Type B pancreatic cell (in vitro differentiated cells): ENCODE data around the gene NUDT15. TPM values are rescaled to one million over a fixed set of nuclear protein-coding genes. Genes with fewer than 3 reads are reported as not detected.
A peak's percentile ranks its signal among the peaks of the same experiment; 100 is the strongest.
"Not testable (repeated sequence)": the region's sequence is repeated elsewhere in the genome, so short reads cannot be mapped to it uniquely, and the experiment has no call there.

ENCODE experiments used
- DNase-seq: peaks from one replicate; pipeline ENCODE4 v3.0.0; 2021; ENCODE audit warnings: mixed read lengths; ENCODE audit not compliant: unreplicated experiment; ENCODE audit errors: extremely low spot score
- H3K27ac Mint-ChIP-seq: 2 replicates; pipeline ENCODE4 v1.8.0; 2021; ENCODE audit warnings: mild to moderate bottlenecking, mixed read lengths
- H3K27me3 Mint-ChIP-seq: 2 replicates; pipeline ENCODE4 v1.8.0; 2021; ENCODE audit warnings: mixed read lengths
- H3K36me3 Mint-ChIP-seq: 2 replicates; pipeline ENCODE4 v1.8.0; 2021; ENCODE audit warnings: mixed read lengths
- H3K4me1 Mint-ChIP-seq: one replicate; pipeline ENCODE4 v1.8.0; 2021; ENCODE audit warnings: mixed read lengths; ENCODE audit not compliant: unreplicated experiment
- H3K4me3 Mint-ChIP-seq: 2 replicates; pipeline ENCODE4 v1.8.0; 2021; ENCODE audit warnings: mild to moderate bottlenecking, mixed read lengths
- H3K9me3 Mint-ChIP-seq: 2 replicates; pipeline ENCODE4 v1.8.0; 2021; ENCODE audit warnings: mixed read lengths
- total RNA-seq: library from RNA; stranded (reverse); gene quantifications from 2 replicates; pipeline ENCODE4 v1.2.1, GENCODE V29; 2021; ENCODE audit warnings: low replicate concordance
- TF ChIP-seq, protein P1 (sequence below): fragments of 200-600 bp; sonication (generic); conservative IDR thresholded peaks from 2 replicates; pipeline ENCODE4 v1.5.0; 2021; ENCODE audit warnings: antibody characterized with exemption, mild to moderate bottlenecking

The NUDT15 gene
- total RNA-seq, 1 donor from 2014 or later: 22.6 TPM

DNA sequence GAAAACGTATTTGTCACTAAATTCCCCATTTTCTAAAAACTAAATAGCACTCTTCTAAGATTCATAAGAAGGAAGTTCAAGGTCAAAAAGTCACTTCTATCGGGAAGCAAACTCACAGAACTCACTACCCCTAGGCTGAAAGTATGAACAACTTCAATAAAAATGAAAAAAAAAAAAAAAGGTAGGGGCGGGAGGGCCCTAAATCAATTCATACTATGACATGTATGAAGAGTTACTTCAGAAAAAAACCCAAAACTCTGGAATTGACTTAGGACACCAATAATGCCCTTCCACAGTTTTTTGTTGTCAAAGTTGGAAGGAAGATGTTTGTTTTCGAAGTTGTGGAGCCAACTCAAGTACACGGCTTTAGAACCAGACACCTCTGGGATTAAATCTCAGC is 37.6 kb upstream of the NUDT15 start:
- H3K27me3 Mint-ChIP-seq: no peaks in the 10 kb centered on the region
- TF ChIP-seq, protein P1, sequence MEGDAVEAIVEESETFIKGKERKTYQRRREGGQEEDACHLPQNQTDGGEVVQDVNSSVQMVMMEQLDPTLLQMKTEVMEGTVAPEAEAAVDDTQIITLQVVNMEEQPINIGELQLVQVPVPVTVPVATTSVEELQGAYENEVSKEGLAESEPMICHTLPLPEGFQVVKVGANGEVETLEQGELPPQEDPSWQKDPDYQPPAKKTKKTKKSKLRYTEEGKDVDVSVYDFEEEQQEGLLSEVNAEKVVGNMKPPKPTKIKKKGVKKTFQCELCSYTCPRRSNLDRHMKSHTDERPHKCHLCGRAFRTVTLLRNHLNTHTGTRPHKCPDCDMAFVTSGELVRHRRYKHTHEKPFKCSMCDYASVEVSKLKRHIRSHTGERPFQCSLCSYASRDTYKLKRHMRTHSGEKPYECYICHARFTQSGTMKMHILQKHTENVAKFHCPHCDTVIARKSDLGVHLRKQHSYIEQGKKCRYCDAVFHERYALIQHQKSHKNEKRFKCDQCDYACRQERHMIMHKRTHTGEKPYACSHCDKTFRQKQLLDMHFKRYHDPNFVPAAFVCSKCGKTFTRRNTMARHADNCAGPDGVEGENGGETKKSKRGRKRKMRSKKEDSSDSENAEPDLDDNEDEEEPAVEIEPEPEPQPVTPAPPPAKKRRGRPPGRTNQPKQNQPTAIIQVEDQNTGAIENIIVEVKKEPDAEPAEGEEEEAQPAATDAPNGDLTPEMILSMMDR: no peak
- peak overlapping the region; percentile 96 for H3K4me3 Mint-ChIP-seq
- H3K4me1 Mint-ChIP-seq: peaks cover 26% of the 10 kb centered on the region
- H3K9me3 Mint-ChIP-seq: no peaks in the 10 kb centered on the region
- peak overlapping the region; percentile 98 for H3K27ac Mint-ChIP-seq
- H3K36me3 Mint-ChIP-seq: peaks cover 4% of the 10 kb centered on the region
- DNase-seq: no peak

DNA sequence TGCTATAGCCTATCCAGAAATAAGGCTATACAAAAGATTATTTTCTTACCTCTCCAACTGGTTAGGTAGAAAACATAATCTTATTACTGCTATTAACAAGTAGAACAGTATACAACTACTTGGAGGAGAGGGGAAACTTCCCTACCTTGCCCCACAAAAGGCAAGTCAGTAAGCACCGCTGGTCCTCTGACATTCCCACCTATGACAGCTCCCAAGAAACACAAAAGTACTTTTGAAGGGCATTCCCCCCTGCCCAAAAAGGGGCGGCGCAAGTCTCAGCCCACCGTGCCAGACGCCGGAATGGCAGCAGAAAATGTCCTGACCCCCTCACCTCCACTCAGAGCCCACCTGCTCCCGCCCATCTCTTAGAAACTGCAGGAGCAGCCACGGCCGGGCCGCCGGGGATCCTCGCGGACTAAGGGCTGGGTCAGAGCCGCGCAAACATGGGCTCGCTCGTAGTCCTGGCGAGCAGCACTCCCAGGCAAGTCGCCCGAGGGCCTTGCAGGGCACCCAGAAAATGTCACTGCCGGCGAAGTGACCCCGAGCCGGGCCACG is 36.9 kb upstream of the NUDT15 start:
- peaks cover 4% of the 10 kb centered on the region for H3K36me3 Mint-ChIP-seq
- H3K4me3 Mint-ChIP-seq: peak overlapping the region; percentile 96
- TF ChIP-seq, protein P1: no peak
- H3K27me3 Mint-ChIP-seq: no peaks in the 10 kb centered on the region
- H3K9me3 Mint-ChIP-seq: no peaks in the 10 kb centered on the region
- peaks cover 26% of the 10 kb centered on the region for H3K4me1 Mint-ChIP-seq
- peak overlapping the region; percentile 98 for H3K27ac Mint-ChIP-seq
- no peak for DNase-seq

DNA sequence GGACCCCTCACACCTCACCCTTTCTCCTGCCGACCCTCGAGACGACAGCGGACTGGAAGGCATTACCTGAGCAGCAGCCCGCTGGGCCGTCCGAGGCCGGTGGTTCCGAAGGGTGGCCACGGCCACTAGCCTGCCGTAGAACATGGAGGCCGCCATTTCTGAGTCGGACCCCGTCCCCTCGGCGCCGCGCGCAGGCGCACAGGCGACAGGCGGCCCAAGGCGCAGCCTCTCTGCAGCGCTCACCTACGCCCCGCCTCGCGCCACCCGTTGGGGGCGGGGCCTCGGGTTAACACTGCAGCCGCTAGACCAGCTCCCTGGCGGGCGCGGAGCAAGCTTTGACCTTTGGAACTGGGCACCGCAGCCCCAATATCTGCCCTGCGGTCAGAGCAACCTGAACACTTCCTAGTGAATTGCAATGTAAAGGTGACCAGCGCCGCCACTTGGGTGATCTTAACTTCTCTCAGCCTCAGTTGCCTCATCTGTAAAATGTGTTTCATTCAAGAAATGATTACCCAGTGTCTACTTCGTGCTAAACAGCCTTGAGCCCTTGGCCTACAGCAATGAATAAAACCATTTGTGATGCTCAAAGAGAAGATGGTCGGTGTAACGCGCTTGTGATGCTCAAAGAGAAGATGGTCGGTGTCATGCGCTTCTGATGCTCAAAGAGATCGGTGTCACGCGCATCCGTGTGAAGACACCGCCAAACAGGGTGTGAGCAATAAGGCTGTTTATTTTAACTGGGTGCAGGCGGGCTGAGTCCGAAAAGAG is 36.2 kb upstream of the NUDT15 start, which contains the start of gene SUCLA2:
TSS of gene SUCLA2 (minus strand) at position 160 of the 768 bp plus-strand sequence. CDS start at position 156, 4 bp downstream.
- Mint-ChIP-seq H3K27ac (peak within 1 kb of the TSS; percentile 98), H3K9me3 (no peaks in the 10 kb centered on the region), H3K36me3 (peaks cover 4% of the 10 kb centered on the region), H3K27me3 (no peaks in the 10 kb centered on the region), H3K4me1 (peaks cover 26% of the 10 kb centered on the region), H3K4me3 (peak within 1 kb of the TSS; percentile 96)
- peak; percentile 95 for DNase-seq
- TF ChIP-seq, protein P1: no peak

DNA sequence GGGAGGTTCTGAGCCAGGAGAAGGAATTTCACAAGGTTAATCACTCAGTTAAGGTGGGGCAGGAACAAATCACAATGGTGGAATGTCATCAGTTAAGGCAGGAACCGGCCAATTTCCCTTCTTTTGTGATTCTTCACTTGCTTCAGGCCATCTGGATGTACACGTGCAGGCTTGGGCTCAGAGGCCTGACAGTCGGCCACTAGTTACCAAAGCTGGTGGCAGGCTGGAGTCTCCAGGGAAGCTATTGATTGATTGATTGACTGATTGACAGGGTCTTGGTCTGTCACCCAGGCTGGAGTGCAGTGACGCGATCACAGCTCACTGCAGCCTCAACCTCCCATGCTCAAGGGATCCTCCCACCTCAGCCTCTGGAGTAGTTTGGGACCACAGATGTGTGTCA is 35.5 kb upstream of the NUDT15 start:
- Mint-ChIP-seq H3K4me3 (peak overlapping the region; percentile 96), H3K27ac (peak overlapping the region; percentile 98), H3K4me1 (peaks cover 26% of the 10 kb centered on the region)
- DNase-seq, H3K36me3 Mint-ChIP-seq, H3K27me3 Mint-ChIP-seq, H3K9me3 Mint-ChIP-seq: not testable (repeated sequence)

DNA sequence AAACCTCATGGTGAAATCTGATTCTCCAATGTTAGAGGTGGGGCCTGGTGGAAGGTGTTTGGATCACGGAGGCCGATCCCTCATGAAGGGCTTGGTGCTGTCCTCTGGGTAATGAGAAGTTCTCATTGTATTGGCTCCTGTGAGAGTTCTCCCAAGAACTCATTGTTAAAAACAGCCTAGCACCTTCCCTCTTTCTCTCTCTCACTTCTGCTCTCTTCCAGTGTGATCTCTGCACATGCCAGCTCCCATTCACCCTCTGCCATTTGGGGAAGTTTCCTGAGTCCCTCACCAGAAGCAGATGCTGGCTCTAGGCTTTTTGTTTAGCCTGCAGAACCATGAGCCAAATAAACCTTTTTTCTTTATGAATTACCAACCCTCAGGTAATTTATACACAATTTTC is 33.3 kb upstream of the NUDT15 start:
- no peaks in the 10 kb centered on the region for H3K9me3 Mint-ChIP-seq
- H3K27me3 Mint-ChIP-seq: no peaks in the 10 kb centered on the region
- DNase-seq: no peak

More for the DNA sequence above, 33.3 kb upstream of the NUDT15 start:
- peaks cover 6% of the 10 kb centered on the region for H3K36me3 Mint-ChIP-seq
- H3K4me1 Mint-ChIP-seq: peaks cover 29% of the 10 kb centered on the region
- peak overlapping the region; percentile 46 for H3K4me3 Mint-ChIP-seq
- TF ChIP-seq, protein P1: no peak
- peak overlapping the region; percentile 27 for H3K27ac Mint-ChIP-seq
